GM21723 (cell line): ENCODE data around the gene TNRC6B.
"Not testable (repeated sequence)": the region's sequence is repeated elsewhere in the genome, so short reads cannot be mapped to it uniquely, and the experiment has no call there.

Source experiments
- ATAC-seq: cut with Tn5 transposase; IDR thresholded peaks from one replicate; pipeline ENCODE4 v1.9.1; 2021; ENCODE audit warnings: mild to moderate bottlenecking, moderate library complexity; ENCODE audit not compliant: unreplicated experiment

TNRC6B gene

GRCh38 chr22:40181323-40181722, 3.6 kb downstream of the TNRC6B start:
- no peak for ATAC-seq

GRCh38 chr22:40182231-40182835, 4.6 kb downstream of the TNRC6B start:
- no peak for ATAC-seq

GRCh38 chr22:40183029-40183581, 5.4 kb downstream of the TNRC6B start:
- ATAC-seq, result no peak

- not testable (repeated sequence) for ATAC-seq
These were observed 5.9 kb downstream of the TNRC6B start for GRCh38 chr22:40183603-40184002.

GRCh38 chr22:40187389-40187788, 9.7 kb downstream of the TNRC6B start:
- ATAC-seq, result no peak

- no peak for ATAC-seq
These were observed 12.3 kb downstream of the TNRC6B start for GRCh38 chr22:40189997-40190396.

GRCh38 chr22:40190501-40190900, 12.8 kb downstream of the TNRC6B start:
- no peak for ATAC-seq

GRCh38 chr22:40193429-40194421, 16.0 kb downstream of the TNRC6B start:
- no peak for ATAC-seq

- ATAC-seq, result no peak
These were observed 16.9 kb downstream of the TNRC6B start for GRCh38 chr22:40194656-40195055.

GRCh38 chr22:40196628-40197360, 19.1 kb downstream of the TNRC6B start:
- no peak for ATAC-seq

GRCh38 chr22:40197421-40197820, 19.7 kb downstream of the TNRC6B start:
- not testable (repeated sequence) for ATAC-seq

- ATAC-seq, result no peak
These were observed 21.0 kb downstream of the TNRC6B start for GRCh38 chr22:40198733-40199132.

- ATAC-seq, result no peak
These were observed 21.5 kb downstream of the TNRC6B start for GRCh38 chr22:40199223-40199622.

GRCh38 chr22:40199852-40200251, 22.1 kb downstream of the TNRC6B start:
- no peak for ATAC-seq

- ATAC-seq, result no peak
These were observed 23.2 kb downstream of the TNRC6B start for GRCh38 chr22:40200795-40201530.

GRCh38 chr22:40202225-40202944, 24.7 kb downstream of the TNRC6B start:
- ATAC-seq, result no peak

GRCh38 chr22:40203572-40203971, 25.8 kb downstream of the TNRC6B start:
- no peak for ATAC-seq

GRCh38 chr22:40204321-40205116, 26.8 kb downstream of the TNRC6B start:
- no peak for ATAC-seq

- ATAC-seq, result no peak
These were observed 28.8 kb downstream of the TNRC6B start for GRCh38 chr22:40206561-40206960.
